HG02571 (cell line): ENCODE measurements around the gene MGRN1.

Experiments used
- ATAC-seq: cut with Tn5 transposase; IDR thresholded peaks from one replicate; pipeline ENCODE4 v1.9.1; 2021; ENCODE audit warnings: mild to moderate bottlenecking, moderate library complexity; ENCODE audit not compliant: unreplicated experiment

The MGRN1 gene

GRCh38 chr16:4684058-4684715, 59.6 kb downstream of the MGRN1 start:
- ATAC-seq, result no peak

DNA sequence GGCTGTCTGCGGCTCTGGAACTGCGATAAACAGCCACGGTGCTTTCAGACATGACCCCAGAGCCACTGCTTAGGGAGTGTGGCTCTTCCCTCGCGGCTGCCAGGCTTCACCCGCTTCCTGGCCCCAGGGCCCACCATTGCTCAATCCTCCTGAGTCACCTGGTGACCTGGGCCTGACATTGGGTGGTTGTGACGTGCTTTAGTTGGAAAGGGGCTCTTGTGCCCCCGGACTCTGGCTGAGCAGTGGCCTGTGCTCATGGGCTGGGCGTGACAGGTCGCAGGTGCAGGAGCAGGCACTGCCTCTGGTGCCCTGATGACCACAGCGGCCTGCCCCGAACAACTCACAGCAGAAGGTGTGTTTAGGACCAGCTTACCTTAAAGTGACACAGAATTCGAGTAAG, 60.1 kb downstream of the MGRN1 start:
- no peak for ATAC-seq

DNA sequence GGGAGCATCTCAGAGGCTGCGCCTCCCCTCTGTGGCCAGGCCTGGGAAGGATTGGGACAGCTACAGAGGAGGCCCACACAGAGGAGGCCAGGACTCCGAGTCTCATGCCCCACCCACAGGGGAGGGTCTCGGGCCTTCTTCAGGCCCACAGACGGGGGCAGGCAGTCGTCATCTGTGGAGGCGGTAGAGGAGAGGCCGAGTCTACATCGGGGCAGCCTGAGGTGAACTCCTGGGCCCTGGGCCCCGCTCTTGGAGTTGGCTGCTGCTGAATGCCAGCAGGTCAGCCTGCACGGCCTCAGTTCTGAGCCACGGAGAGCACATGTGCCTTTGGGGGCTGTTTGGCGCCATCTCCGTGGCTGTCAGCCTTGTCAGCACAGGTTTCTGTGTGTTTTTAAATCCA, 60.7 kb downstream of the MGRN1 start:
- ATAC-seq, result no peak

- ATAC-seq, result no peak
Observed at GRCh38 chr16:4685776-4686496, 61.3 kb downstream of the MGRN1 start.

GRCh38 chr16:4686497-4687210, 62.0 kb downstream of the MGRN1 start:
- no peak for ATAC-seq

GRCh38 chr16:4687416-4687815, 62.8 kb downstream of the MGRN1 start:
- ATAC-seq, result no peak

DNA sequence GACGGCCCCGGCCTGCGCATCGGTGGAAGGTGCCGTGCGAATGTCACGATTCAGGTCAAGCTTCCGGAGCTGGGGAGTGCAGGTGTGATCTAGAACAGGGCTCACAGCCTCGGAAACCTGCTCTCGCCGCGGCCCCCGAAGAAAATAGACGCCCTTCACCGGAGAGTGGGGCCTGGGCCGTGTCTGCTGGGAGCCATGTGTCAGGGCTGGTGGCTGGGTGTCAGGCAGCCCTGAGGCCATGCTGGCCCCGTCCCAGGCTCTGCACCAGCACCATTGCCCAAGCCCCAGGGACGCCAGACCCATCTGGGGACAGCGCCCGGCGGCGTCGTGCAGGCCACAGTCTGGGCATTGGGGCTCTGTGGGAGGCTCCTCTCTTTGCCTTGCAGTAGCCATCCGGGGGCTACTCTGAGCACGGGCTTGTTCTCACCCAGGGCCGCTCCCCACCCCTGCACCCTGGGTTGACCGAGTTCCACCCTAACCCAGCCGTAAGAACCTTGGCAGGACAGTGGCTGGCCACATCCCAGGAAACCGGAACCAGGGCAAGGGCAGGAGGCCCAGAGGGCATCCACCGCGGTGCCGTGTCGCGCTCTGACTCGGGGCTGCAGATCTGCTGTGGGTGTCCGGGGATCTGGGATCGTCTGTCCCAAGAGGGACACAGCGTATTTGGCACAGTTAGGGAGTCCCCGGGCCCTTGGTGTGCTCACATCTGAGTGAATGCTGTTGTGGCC, 63.5 kb downstream of the MGRN1 start:
- ATAC-seq, result no peak

DNA sequence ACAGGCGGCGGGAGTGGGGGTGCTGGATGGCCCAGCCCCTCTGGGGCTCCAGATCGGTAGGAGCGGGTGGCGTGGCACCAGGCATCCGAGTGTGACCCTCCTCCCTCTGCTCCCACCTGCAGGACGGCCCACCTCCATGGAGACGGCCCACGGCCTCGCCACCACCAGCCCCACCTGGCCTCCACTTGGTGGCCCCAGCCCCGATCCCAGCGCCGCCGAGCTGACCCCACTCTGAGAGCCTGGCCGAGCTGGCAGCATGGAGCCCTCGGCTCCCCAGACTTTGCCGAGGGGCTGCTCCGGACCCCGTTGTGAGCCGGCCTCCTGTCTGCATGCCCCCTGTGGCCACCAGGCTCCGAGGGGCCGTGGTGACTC, 64.0 kb downstream of the MGRN1 start:
- no peak for ATAC-seq

DNA sequence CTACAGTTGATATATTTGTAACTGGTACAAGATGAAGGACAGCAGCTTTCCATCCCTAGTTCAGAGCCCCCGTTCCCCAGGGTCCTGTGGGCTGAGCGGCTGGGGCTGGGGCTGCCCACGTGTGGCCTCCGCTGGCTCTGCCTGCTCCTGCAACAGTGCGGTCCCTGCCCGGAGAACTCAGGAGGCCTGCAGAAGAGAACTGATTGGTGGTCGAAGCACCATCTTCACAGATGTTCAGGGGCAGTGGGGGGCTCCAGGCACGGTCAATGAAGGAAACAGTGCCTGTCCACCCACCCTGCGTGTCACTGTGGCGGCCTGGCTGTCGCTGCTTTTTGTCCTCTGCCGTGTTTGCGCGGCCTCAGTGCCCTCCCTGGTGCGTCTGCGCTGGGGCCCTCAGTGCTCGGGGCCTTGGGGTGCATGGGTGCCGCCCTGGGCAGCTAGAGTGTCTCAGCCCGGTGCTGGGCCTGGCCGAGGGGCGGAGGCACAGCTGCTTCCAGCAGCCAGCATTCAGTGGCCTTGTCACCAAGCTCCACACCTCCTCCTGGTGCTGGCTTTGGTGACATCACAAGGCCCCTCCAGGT, 64.6 kb downstream of the MGRN1 start:
- no peak for ATAC-seq

GRCh38 chr16:4689864-4690704, 65.5 kb downstream of the MGRN1 start:
- ATAC-seq, result no peak

- ATAC-seq, result no peak
Observed at GRCh38 chr16:4690946-4691665, 66.5 kb downstream of the MGRN1 start.

DNA sequence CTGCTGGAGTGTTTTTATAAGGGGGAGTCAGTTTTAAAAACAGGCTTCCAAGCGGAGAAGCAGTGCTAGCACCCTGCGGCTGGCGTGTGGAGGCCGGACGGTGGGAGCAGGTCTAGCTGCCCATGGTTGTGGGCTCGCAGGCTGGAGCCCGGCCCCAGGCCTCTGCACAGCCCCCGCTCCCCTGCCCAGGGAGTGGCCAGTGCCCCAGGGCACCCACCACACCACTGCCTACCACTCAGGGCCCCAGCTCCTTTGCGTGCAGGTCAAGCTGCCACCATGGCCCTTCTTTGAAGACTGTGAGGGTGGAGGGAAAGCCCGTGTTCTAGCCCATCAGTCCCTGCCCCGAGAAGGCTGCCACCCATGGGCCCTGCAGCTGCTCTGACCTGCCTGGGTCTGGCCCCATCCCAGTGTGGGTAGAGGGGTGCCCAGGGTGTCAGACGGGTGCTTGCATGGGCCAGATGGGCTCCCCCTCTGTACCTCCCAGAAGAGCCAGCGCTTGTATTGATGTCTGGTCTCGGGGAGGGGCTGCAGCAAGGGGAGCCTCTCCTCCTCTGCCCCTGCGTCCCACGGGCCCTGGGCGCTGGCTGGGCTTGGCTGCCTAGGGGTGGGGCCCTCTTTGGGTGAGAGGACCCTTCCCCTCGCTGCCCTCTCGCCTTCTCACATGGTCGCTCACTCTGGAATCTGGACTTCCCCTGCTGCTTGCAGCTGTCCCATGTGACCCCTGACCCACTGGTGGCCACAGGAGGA, 67.2 kb downstream of the MGRN1 start:
- no peak for ATAC-seq

DNA sequence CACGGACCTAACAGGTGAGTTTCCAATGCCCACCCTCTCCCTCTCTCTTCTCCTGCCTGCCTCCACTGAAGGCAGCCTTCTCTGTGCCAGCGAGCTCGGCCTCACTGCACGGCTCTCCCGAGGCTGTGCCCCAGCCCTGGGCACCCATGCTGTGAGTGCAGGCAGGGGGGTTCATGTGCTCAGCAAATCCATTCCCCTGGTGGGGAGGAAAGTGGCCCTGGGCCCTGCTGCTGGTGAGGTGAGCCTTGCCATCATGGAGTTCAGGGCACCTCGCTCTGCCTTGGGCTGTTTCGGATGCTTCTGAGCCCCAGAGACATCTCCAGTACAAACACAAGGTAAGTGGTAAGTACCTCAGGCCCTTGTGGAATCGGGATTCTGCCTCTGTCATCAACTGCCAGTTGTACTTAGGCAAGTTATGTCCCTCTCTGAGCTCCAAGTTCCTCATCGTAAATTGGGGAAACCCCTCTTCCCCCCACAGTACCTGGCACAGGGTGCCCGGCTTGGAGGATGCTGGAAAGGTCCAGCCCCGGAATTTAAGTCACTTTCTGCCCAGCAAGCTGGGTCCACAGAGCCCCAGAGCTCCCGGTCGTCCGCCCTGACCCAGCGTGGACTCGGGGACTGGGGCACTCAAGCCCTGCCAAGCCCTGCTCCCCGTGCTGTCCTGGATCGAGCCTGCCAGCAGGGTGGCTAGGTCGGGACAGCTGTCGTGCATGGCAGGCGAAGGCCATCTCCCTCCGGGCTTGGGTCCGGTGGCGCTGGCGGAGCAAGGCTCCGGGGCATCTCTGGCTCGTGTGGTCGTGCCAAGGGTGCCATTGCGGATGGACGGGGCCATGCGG, 68.1 kb downstream of the MGRN1 start:
- peak; percentile 4 for ATAC-seq

- peak; percentile 92 for ATAC-seq
Observed at GRCh38 chr16:4693296-4693955, 68.8 kb downstream of the MGRN1 start, which contains the start of gene NUDT16L1. Gene NUDT16L1 (plus strand): TSS chr16:4693562. CDS start chr16:4693727, 165 bp downstream.

- peak; percentile 16 for ATAC-seq
Observed at GRCh38 chr16:4693956-4694641, 69.5 kb downstream of the MGRN1 start.

GRCh38 chr16:4694642-4695451, 70.2 kb downstream of the MGRN1 start:
- ATAC-seq, result no peak
